Umbilical cord (tissue), 2 donors: ENCODE data around the gene ARHGEF40. TPM values are rescaled to one million over a fixed set of nuclear protein-coding genes. Genes with fewer than 3 reads are reported as not detected.

ENCODE experiments used
- DNase-seq: peaks from one replicate; pipeline ENCODE4 v3.0.0-alpha.2; 2015; ENCODE audit warnings: low spot score
- total RNA-seq: library from RNA; depleted of rRNA; stranded (reverse); fragments of >200 nt; gene quantifications from one replicate; pipeline ENCODE4 v1.2.3, GENCODE V29; 2014; ENCODE audit warnings: low replicate concordance; ENCODE audit not compliant: insufficient read depth

The ARHGEF40 gene
- 63.8 TPM for total RNA-seq

GRCh38 chr14:21070083-21070609, at the start of gene ARHGEF40:
TSS of gene ARHGEF40 (plus strand) at chr14:21070304. CDS start at chr14:21070397, 93 bp downstream.
- peak; percentile 75 for DNase-seq

GRCh38 chr14:21020977-21021545, 49.0 kb upstream of the ARHGEF40 start:
- no peak for DNase-seq

DNA sequence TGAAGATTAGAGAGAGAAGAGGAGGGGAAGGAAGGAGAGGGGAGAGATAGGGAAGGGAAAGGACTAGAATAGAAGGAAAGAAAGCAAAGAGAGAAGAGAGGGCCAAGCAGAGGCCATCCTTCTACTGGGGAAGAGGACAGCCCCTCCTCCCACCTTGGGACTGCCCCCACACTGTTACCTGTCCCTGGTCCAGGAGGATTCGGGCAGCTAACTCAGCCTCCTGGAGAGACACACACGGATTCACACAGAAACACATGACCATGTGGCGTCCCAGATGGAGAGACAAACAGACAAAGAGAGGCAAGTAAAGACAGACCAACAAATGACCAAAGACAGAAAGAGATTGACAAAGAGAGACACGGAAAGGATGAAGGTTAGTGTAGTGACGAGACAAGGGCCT, 47.4 kb upstream of the ARHGEF40 start:
- no peak for DNase-seq

DNA sequence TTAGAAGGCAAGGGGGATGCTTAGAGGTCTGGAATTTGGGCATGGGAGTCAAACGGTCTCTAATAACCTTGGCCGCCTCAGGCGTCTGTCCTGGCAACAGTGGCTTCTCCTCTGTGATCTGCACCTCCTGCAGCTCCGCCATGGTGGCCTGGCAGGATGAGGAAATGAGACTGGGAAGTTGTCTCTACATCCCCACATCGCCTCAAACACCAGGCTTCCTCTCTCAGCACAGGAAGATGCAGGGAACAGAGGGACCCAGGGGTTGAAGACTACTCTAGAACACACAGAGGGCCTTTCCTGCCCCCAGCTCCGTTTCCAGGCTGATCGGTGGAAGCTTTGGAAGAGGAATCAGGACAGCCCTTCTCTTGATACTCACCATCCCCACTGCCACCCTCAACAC, 46.9 kb upstream of the ARHGEF40 start:
- no peak for DNase-seq

- no peak for DNase-seq
Measured at GRCh38 chr14:21023817-21024584, 46.1 kb upstream of the ARHGEF40 start.

DNA sequence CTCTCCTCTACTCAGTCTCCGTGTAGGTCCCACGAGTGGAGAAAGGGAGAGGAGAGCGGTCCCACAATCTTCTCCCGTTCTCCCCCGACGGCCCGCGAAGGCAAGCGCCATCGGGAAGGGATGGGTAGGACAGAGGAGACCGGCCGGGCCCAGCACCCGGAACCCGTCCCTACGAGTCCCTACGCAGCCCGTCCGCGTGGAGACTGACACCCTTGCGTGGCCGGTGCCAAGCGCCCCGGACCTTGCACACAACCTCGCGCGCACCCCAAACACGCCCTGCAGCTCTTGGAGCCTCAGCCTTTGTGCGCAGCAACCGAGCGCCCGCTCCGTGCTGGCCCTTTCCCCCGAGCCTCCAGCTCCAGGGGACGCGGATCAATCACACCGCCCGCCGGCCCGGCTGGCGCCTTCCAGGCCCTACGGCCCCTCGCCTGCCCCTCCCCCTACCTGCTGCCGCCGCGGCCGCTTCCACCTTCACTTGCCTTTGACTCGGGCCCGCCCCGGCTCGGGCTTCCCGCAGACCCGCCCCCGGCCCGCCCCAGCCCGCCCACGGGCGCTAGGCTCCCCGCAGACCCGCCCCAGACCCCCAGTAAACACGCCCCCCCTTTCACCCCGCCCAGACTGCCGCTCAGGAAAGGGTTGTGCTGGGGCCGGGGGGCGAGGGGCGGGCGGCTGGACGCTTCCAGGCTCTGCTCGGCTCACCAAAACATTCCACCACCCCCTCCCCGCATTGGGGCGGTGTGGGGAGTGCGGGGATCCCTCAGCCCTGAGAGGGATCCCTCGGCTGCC, 45.3 kb upstream of the ARHGEF40 start, which contains the start of gene NDRG2:
Gene NDRG2 (minus strand): TSS at position 477 of the 786 bp plus-strand sequence. CDS start 1,746 bp downstream, outside the sequence.
- peak; percentile 85 for DNase-seq

DNA sequence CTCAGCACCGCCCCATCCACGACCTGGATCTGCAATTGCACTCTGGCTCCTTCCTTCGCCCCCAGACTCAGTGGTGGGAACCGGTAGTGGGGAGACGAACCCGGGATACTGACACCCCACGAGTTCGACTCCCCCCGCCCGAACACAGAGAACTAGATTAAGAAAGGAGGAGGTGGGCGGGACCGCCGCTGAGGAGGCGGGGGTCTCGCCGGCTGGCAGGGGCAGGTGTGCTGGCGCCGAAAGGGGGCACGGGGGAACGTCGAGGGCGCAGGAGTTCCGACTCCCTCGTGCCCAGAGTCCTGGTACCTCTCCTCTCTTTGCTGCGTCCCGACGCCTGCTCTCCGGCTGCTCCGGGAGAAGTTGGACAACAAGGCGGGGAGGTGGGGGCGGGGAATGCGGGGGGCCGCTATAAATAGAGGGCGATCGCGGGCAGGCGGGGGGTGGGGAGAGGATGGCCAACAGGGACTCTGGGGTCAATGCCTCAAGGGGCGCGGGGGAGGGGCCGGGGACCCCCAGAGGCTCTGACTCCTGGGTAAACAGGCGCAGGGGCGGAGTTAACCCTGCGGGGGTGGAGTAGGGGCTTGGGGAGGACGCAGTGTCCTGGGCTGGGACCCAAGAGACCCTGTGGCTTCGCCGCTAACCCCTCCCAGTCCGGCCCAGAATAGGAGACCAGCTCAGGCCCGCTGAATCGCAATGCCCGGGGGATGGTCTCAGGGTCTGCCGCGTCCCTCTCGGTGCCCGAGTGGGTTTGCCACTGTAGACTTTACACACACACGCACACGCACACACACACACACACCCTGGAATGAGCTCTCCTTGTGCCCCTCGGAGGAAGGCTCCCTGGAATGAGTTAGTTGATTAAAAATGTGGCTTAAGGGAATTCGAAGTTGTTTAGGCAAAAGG, 44.5 kb upstream of the ARHGEF40 start:
- DNase-seq, result peak; percentile 60

DNA sequence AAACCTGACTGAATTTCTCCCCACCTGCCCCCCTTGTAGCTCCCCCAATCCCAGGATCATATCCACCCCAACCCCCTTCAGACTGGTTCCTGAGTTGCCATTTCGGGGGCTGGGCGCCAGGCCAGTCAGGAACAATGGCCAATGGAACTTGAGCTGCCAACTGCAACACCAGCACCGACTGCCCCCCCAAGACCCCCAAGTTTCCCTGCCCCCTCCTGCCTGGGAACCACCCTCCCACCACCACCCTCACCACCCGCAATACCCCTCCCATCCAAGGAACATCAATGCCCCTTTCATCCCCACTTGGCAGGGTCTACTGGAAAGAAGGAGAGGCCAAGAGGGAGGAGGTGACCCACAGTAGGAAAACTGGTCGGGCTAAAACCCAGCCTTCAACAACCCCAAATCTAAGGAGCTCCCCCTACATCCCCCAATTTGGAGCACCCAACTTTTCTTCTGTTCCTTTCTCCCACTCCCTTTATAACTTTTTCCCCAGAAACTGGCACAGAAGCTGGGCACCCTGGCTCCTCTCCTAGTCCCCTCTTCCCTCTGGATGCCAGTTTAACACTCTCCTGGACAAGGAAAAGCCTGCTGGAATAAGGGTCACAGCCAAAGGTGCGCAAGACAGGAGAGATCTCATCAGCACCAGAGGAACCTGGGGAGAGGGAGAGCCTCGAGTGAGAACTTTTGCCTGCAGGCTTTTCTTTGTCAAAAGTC, 43.7 kb upstream of the ARHGEF40 start:
- DNase-seq, result no peak

DNA sequence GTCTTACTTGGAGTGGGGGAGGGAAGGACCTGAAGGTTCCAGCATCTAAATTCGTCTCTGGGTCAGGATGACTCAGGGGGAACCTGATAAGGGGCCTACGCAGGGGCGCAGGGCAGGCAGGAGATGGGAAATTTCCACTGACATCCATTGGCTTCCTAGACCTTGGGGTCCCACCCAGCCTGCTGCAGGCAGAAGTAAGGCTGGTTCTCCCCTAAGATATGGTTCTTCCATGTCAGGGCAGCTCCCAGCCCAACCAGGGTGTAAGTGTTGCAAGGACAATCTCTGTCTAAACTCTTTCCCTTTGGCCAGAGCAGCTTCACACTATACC, 43.2 kb upstream of the ARHGEF40 start:
- DNase-seq, result peak; percentile 49

GRCh38 chr14:21029917-21030316, 40.2 kb upstream of the ARHGEF40 start, which contains the start of gene TPPP2:
TSS of gene TPPP2 (plus strand) at chr14:21030217. CDS start at chr14:21030582, 365 bp downstream.
- DNase-seq, result no peak

DNA sequence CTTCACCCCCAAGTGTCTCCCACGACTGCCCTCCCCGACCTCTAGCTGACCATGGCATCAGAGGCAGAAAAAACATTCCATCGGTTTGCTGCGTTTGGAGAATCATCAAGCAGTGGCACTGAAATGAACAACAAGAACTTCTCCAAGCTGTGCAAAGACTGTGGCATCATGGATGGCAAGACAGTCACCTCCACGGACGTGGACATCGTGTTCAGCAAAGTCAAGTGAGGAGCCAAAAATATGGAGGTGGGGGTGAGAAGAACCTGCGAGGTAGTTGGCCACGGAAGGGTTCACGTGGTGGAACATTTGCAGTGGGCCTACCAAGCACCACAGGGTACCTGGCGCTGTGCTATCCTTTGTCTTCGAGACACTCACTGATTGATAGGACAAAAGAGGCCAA, 39.6 kb upstream of the ARHGEF40 start:
- DNase-seq, result no peak

DNA sequence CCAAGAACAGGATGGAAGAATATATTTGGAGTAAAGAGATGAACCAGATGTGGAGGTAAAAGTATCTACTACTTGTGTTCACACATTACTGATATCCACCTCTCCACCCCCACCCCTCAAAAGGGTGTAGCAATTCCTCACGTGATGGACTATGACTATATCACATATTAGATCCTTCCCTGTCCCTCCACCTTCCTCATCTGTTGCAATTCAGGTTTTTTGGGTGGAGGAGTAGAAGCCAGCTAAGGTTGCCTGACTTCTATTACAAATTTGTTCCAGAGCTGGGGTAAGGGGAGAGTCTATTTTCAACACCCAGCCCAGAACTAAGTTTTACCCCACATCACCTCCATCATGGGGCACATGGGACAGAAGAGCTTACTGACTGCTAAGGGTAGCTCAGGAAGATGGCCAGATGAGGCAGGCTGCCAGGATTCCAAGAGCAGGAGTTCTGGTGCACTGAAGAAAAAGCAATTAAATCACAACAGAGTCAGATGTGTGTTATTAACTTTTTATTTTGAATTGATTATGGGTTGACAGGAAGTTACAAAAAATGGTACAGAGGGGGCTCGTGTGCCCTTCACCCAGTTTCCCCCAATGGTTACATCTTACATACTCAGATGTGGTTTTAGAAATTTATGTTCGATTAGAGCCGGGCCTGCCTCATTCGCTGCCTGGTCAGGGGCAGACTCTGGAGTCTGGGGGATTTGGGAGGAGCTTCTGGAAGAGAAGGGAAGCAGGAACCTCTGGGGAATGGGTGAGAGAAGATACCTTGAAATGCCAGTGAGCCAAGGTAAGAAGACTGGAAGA, 37.6 kb upstream of the ARHGEF40 start:
- DNase-seq, result no peak

DNA sequence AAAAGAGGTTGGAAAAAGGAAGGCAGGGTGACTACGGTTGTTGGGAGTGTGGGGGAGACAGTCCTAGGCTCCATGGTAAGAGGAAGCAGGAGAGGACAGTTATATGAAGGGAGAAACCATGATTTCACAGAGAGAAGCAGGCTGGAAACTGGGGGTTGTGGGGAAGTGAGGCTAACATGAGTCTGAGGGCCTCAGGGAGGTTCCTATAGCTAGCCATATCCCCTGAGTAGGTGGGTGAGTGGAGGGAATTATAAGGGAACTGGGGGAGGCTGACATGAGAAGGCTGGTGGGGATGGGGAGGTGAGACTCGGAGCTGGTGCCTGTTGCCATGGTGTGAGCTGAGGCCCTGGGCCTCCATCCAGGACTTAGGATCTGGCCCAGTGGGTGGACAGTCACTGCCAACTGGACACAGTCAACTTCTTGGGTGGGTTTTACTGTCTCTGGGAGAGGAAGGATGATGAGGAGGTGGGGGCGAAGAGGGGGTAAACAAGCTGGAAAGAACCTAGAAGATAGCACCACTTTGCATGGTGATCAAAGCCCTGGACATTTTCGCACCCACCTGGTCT, 36.9 kb upstream of the ARHGEF40 start:
- no peak for DNase-seq

- DNase-seq, result no peak
Measured at GRCh38 chr14:21034707-21035106, 35.4 kb upstream of the ARHGEF40 start, which contains the start of gene RNASE13. TSS of gene RNASE13 (minus strand) at chr14:21034807. CDS start at chr14:21034288, 519 bp downstream.

- DNase-seq, result no peak
Measured at GRCh38 chr14:21036751-21037150, 33.4 kb upstream of the ARHGEF40 start.

DNA sequence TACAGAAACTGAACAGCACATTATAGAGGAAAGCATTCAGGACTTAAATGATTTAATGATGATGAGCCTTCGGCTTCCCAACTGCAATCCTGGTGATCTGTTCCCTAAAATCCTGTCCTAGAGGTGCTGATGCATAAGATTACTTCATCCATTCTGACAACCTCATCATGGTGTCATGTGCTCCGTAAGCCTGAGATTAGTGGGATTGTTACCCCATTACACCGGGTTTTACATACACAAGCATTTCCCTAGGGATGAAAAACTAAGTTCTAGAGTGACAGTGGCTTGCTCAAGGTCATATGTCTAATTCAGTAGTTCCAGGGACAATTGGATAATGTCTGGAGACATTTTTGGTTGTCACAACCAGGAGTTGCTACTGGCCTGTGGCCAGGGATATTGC, 32.9 kb upstream of the ARHGEF40 start:
- DNase-seq, result no peak

DNA sequence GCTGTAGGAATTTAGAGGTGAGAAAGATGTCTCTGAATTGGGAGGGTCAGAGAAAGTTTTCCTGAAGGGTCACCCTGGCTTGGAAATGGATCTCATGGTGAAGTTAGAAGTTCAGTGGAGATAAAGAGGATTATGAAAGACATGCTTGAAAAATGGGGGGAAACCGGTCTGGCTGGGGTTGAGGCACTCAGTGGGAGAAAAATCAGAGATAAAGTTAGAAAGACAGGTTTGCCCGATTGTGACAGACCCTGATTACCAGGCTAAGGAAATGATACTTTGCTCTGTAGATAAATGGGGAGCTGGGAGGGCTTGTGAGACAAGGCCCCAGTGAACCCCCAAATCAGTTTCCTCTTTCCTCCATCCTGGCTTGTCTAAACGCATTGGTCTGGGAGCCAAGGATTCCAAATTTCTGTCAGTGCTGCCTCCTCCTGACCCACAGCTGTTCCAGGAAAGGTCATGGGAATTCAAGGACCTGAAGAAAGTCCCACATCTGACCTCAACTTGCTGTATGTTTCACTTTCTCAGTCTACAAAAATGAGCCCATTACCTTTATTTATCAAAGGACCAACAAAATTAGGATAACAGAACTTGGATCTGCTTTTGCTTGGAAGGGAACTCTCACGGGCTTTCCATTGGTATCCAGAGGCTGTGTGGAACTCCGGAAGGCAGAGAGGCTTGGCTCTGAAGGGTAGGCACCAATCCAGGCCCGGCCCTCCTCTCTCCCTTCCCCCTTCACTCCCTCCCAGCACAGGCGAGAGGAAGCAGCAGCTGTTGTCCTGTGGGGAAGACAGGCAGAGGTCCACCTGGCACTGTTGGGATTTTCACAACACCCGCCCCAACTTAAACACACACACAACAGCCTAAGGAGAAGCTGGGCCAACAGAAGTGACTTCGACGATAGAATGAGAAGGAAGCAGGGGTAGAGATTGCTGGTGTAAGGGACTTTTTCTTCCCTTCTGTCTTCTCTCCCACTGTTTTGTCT, 31.4 kb upstream of the ARHGEF40 start:
- DNase-seq, result peak; percentile 91
